H1 (cell line): ENCODE results near the gene LDLRAD4. TPM values are rescaled to one million over a fixed set of nuclear protein-coding genes. Genes with fewer than 3 reads are reported as not detected.

Source experiments
- CTCF ChIA-PET: fragments of 300-600 bp; sonication (Branson Sonifier 250); formaldehyde crosslinking; loops from one replicate; lab custom pipeline; 2021; ENCODE audit not compliant: partially characterized antibody; lab: Charles Lee
- POLR2A ChIA-PET: fragments of 300-600 bp; sonication (Branson Sonifier 250); formaldehyde crosslinking; loops from one replicate; lab custom pipeline; 2021; ENCODE audit warnings: inconsistent platforms; ENCODE audit not compliant: partially characterized antibody; lab: Charles Lee
- DNase-seq, 2 experiments: peaks; one replicate each; pipeline versions ENCODE4 v3.0.0 to v3.0.0-alpha.2; 2010 to 2022; ENCODE audit warnings: low spot score in 2 of 2, low read depth in 1 of 2, mixed read lengths in 1 of 2
- FAIRE-seq: peaks from 2 replicates; lab custom pipeline; 2011; peaks lifted over from hg19 to GRCh38; lab: Jason Lieb, UNC
- H2AFZ ChIP-seq: 2 replicates; pipeline ENCODE4 v1.8.1; 2012; ENCODE audit warnings: low read length, inconsistent platforms
- H2AK5ac ChIP-seq: 2 replicates; pipeline ENCODE4 v1.6.1; 2013; ENCODE audit warnings: low read depth, low read length
- H2BK120ac ChIP-seq: replicated peaks from 2 replicates; pipeline ENCODE3; 2013; ENCODE audit warnings: low read depth, low read length, inconsistent platforms
- H2BK12ac ChIP-seq: 2 replicates; pipeline ENCODE4 v1.6.1; 2013; ENCODE audit warnings: low read depth, low read length
- H2BK15ac ChIP-seq: 2 replicates; pipeline ENCODE4 v1.6.1; 2013; ENCODE audit warnings: low read length
- H2BK20ac ChIP-seq: 2 replicates; pipeline ENCODE4 v1.6.1; 2013; ENCODE audit warnings: low read length
- H2BK5ac ChIP-seq: 2 replicates; pipeline ENCODE4 v1.6.1; 2013; ENCODE audit warnings: low read depth, low read length
- H3K14ac ChIP-seq: 2 replicates; pipeline ENCODE4 v1.6.1; 2013; ENCODE audit warnings: inconsistent platforms; ENCODE audit not compliant: insufficient read length
- H3K18ac ChIP-seq: 2 replicates; pipeline ENCODE4 v1.6.1; 2013; ENCODE audit warnings: low read length; ENCODE audit errors: extremely low read depth
- H3K23ac ChIP-seq: 2 replicates; pipeline ENCODE4 v1.6.1; 2013; ENCODE audit warnings: inconsistent platforms; ENCODE audit not compliant: insufficient read length
- H3K23me2 ChIP-seq: 2 replicates; pipeline ENCODE4 v1.6.1; 2013; ENCODE audit warnings: low read depth, low read length
- H3K27ac ChIP-seq: 2 replicates; pipeline ENCODE4 v1.6.1; 2011; ENCODE audit warnings: low read depth, low read length, inconsistent platforms
- H3K27me3 ChIP-seq, 4 experiments: replicated peaks in 1 of 4; 1 replicate in 1 of 4; 2 replicates in 3 of 4; pipeline versions ENCODE4 v1.6.1 to v1.8.1; 2011 to 2013; ENCODE audit warnings: low read length in 3 of 4, mild to moderate bottlenecking in 3 of 4, inconsistent platforms in 2 of 4, mixed read lengths in 2 of 4, moderate library complexity in 1 of 4; ENCODE audit not compliant: control insufficient read depth in 3 of 4, insufficient read depth in 3 of 4; ENCODE audit errors: extremely low read depth in 1 of 4
- H3K36me3 ChIP-seq, 4 experiments: 2 replicates each; pipeline versions ENCODE4 v1.6.1 to v1.8.1; 2011 to 2013; ENCODE audit warnings: mild to moderate bottlenecking in 4 of 4, low read length in 3 of 4, moderate library complexity in 2 of 4, control low read depth in 1 of 4, inconsistent platforms in 1 of 4; ENCODE audit not compliant: insufficient read depth in 4 of 4, control insufficient read depth in 2 of 4
- H3K4ac ChIP-seq: replicated peaks from 2 replicates; pipeline ENCODE3; 2013; ENCODE audit warnings: low read length, low read depth, mixed read lengths, inconsistent platforms; ENCODE audit not compliant: insufficient read length
- H3K4me1 ChIP-seq, 4 experiments: replicated peaks in 1 of 4; 1 replicate in 1 of 4; 2 replicates in 3 of 4; pipeline versions ENCODE4 v1.6.1 to v1.8.1; 2011 to 2013; ENCODE audit warnings: low read length in 3 of 4, inconsistent platforms in 2 of 4, mixed read lengths in 1 of 4; ENCODE audit not compliant: insufficient read depth in 4 of 4, control insufficient read depth in 3 of 4
- H3K4me2 ChIP-seq, 2 experiments: 2 replicates each; pipeline versions ENCODE4 v1.6.1 to v1.8.1; 2011 to 2013; ENCODE audit warnings: low read depth in 2 of 2, low read length in 2 of 2, control low read depth in 1 of 2, inconsistent platforms in 1 of 2, mild to moderate bottlenecking in 1 of 2; ENCODE audit not compliant: insufficient read depth in 1 of 2
- H3K4me3 ChIP-seq, 4 experiments: fragments of 200-600, 300-600 bp in 1 of 4; sonication (generic), shearing (Covaris generic), sonication (Bioruptor Twin) in 1 of 4; 2 replicates each; pipeline versions ENCODE4 v1.5.1 to v1.8.1; 2011 to 2016; ENCODE audit warnings: low read length in 4 of 4, low read depth in 3 of 4, control low read depth in 2 of 4, inconsistent platforms in 2 of 4, mild to moderate bottlenecking in 2 of 4, mixed read lengths in 1 of 4, moderate library complexity in 1 of 4; ENCODE audit not compliant: insufficient read depth in 2 of 4; ENCODE audit errors: extremely low read depth in 1 of 4
- H3K56ac ChIP-seq: replicated peaks from 2 replicates; pipeline ENCODE3; 2013; ENCODE audit warnings: low read depth, mild to moderate bottlenecking, mixed read lengths, low read length, inconsistent platforms; ENCODE audit not compliant: insufficient read length
- H3K79me1 ChIP-seq: 2 replicates; pipeline ENCODE4 v1.6.1; 2013; ENCODE audit warnings: low read depth, low read length, control low read depth
- H3K79me2 ChIP-seq, 2 experiments: 2 replicates each; pipeline versions ENCODE4 v1.6.1 to v1.8.1; 2012 to 2013; ENCODE audit warnings: low read length in 2 of 2, mild to moderate bottlenecking in 2 of 2, inconsistent platforms in 1 of 2; ENCODE audit not compliant: insufficient read depth in 2 of 2, control insufficient read depth in 1 of 2
- H3K9ac ChIP-seq, 4 experiments: replicated peaks in 1 of 4; 1 replicate in 1 of 4; 2 replicates in 3 of 4; pipeline versions ENCODE4 v1.6.1 to v1.8.1; 2011 to 2013; ENCODE audit warnings: low read depth in 3 of 4, low read length in 3 of 4, control low read depth in 2 of 4, mild to moderate bottlenecking in 2 of 4, moderate library complexity in 2 of 4, inconsistent platforms in 1 of 4; ENCODE audit errors: extremely low read depth in 1 of 4
- H3K9me3 ChIP-seq, 2 experiments: 2 replicates each; pipeline versions ENCODE4 v1.6.1 to v1.8.1; 2012 to 2013; ENCODE audit warnings: mild to moderate bottlenecking in 2 of 2, moderate library complexity in 2 of 2, control low read depth in 1 of 2, inconsistent platforms in 1 of 2, low read depth in 1 of 2, low read length in 1 of 2, mixed read lengths in 1 of 2; ENCODE audit not compliant: insufficient read depth in 2 of 2
- H4K20me1 ChIP-seq, 2 experiments: replicated peaks in 1 of 2; 2 replicates each; pipeline versions ENCODE3 to v1.8.1; 2011 to 2013; ENCODE audit warnings: inconsistent platforms in 2 of 2, low read length in 2 of 2, mild to moderate bottlenecking in 1 of 2; ENCODE audit not compliant: insufficient read depth in 2 of 2, control insufficient read depth in 1 of 2
- H4K5ac ChIP-seq: 2 replicates; pipeline ENCODE4 v1.6.1; 2013; ENCODE audit warnings: low read length, low read depth, mixed read lengths, inconsistent platforms; ENCODE audit not compliant: insufficient read length
- H4K8ac ChIP-seq: 2 replicates; pipeline ENCODE4 v1.8.0; 2013; ENCODE audit warnings: mild to moderate bottlenecking, moderate library complexity, low read length, inconsistent platforms; ENCODE audit not compliant: insufficient read depth; ENCODE audit errors: extremely low read depth
- H4K91ac ChIP-seq: replicated peaks from 2 replicates; pipeline ENCODE3; 2013; ENCODE audit warnings: low read length, mixed read lengths, inconsistent platforms; ENCODE audit not compliant: insufficient read length
- CBX5 ChIP-seq: fragments of 300-800, 300-1000 bp; sonication (generic); IDR thresholded peaks from 2 replicates; pipeline ENCODE4 v1.7.1; 2016; ENCODE audit warnings: antibody characterized with exemption, low read length, low read depth
- CTCF ChIP-seq, 3 experiments: IDR thresholded peaks; 1 replicate in 2 of 3; 2 replicates in 1 of 3; pipeline versions ENCODE4 v1.5.1 to v1.6.1; 2011; ENCODE audit warnings: low read length in 3 of 3, mild to moderate bottlenecking in 3 of 3, inconsistent platforms in 2 of 3, low read depth in 1 of 3, moderate library complexity in 1 of 3; ENCODE audit not compliant: insufficient read depth in 1 of 3; ENCODE audit errors: control extremely low read depth in 1 of 3
- E2F6 ChIP-seq: IDR thresholded peaks from 2 replicates; pipeline ENCODE4 v1.6.1; 2012; ENCODE audit warnings: inconsistent platforms
- EGR1 ChIP-seq: IDR thresholded peaks from 2 replicates; pipeline ENCODE4 v1.6.1; 2011; ENCODE audit warnings: low read depth, low read length, borderline replicate concordance
- HDAC2 ChIP-seq, 2 experiments: fragments of 300-600 bp in 1 of 2; sonication (generic) in 1 of 2; IDR thresholded peaks; 2 replicates each; pipeline ENCODE4 v1.6.1; 2011 to 2012; ENCODE audit warnings: low read depth in 2 of 2, low read length in 2 of 2, mild to moderate bottlenecking in 2 of 2, moderate library complexity in 2 of 2, borderline replicate concordance in 1 of 2, inconsistent platforms in 1 of 2
- NANOG ChIP-seq: IDR thresholded peaks from 2 replicates; pipeline ENCODE4 v1.6.1; 2011; ENCODE audit warnings: low read length, low read depth, mild to moderate bottlenecking, inconsistent platforms; ENCODE audit not compliant: insufficient read depth, poor library complexity, severe bottlenecking
- POU5F1 ChIP-seq: IDR thresholded peaks from 2 replicates; pipeline ENCODE4 v1.6.1; 2011; ENCODE audit warnings: low read depth, mild to moderate bottlenecking, low read length, moderate library complexity
- RAD21 ChIP-seq, 2 experiments: IDR thresholded peaks in 1 of 2; conservative IDR thresholded peaks in 1 of 2; 2 replicates each; pipeline ENCODE4 v1.6.1; 2011; ENCODE audit warnings: low read depth in 2 of 2, low read length in 2 of 2, improper control_type of control experiment in 1 of 2, inconsistent platforms in 1 of 2, mild to moderate bottlenecking in 1 of 2, moderate library complexity in 1 of 2
- RXRA ChIP-seq: IDR thresholded peaks from 2 replicates; pipeline ENCODE4 v1.6.1; 2011; ENCODE audit warnings: low read depth, mild to moderate bottlenecking, low read length, moderate library complexity; ENCODE audit not compliant: insufficient read depth
- SIRT6 ChIP-seq: IDR thresholded peaks from one replicate; pipeline ENCODE4 v1.7.1; 2012; ENCODE audit warnings: low read length, inconsistent platforms
- WGBS, 2 experiments: shearing (Covaris generic) in 1 of 2; methylation state at CpG; one replicate each; pipeline versions ENCODE4 v1.1.6 to v1.1.7; 2013 to 2015; ENCODE audit warnings: low lambda C conversion rate in 2 of 2, mixed read lengths in 2 of 2, inconsistent platforms in 1 of 2, low coverage in 1 of 2, missing lambda C conversion rate in 1 of 2; ENCODE audit not compliant: insufficient replicate concordance in 2 of 2, insufficient coverage in 1 of 2, insufficient read length in 1 of 2; ENCODE audit errors: extremely low coverage in 1 of 2, missing lambda C conversion rate in 1 of 2; 5-methylcytosine and 5-hydroxymethylcytosine counted together
- polyA plus RNA-seq, 7 experiments: library from polyadenylated mRNA; depleted of rRNA in 3 of 7; stranded (reverse) in 5 of 7; unstranded in 2 of 7; fragments of >200 nt in 5 of 7; fragments of 200-250 nt in 2 of 7; gene quantifications; 1 replicate in 5 of 7; 2 replicates in 1 of 7; 4 replicates in 1 of 7; pipeline versions ENCODE4 v1.2.1 to v1.2.3, GENCODE V29; 2011 to 2013; ENCODE audit warnings: missing spikeins in 2 of 7, mixed read lengths in 2 of 7
- total RNA-seq: library from RNA; stranded (reverse); fragmentation: NEBNext Ultra II Directional; extraction: Animal tissue kit (Norgen Biotek cat#: 25700); gene quantifications from 2 replicates; pipeline ENCODE4 v1.2.1, GENCODE V29; 2021

LDLRAD4 gene
- total and polyA plus RNA-seq, 2 of the 8 experiments (the other 6 are each of a cell fraction or from before 2014, with no cell fraction given): 0.77 to 1.4 TPM

- FAIRE-seq: no peak
- H2BK5ac ChIP-seq: no peak overlapping the region
- no peak overlapping the region for H2BK120ac ChIP-seq
- H4K5ac ChIP-seq: no peak overlapping the region
- H3K23ac ChIP-seq: no peak overlapping the region
- no peak overlapping the region for H2BK20ac ChIP-seq
- H3K9ac ChIP-seq: no peak overlapping the region
- no peak overlapping the region for H3K4me2 ChIP-seq
- no peaks in the 10 kb centered on the region for H3K36me3 ChIP-seq
- DNase-seq: no peak
- H2AK5ac ChIP-seq: no peak overlapping the region
- H2AFZ ChIP-seq: no peak overlapping the region
- peaks cover 0 to 1% of the 10 kb centered on the region in 2 experiments for H4K20me1 ChIP-seq
- ChIA-PET POLR2A (no interaction called here), CTCF (interaction anchor here (0.9 kb wide), 1 partner anchor 165 kb away, joined by 4 read pairs; no protein-coding TSS in a partner anchor)
- H2BK15ac ChIP-seq: no peak overlapping the region
- no peaks in the 10 kb centered on the region for H3K79me2 ChIP-seq
- no peak overlapping the region for H4K91ac ChIP-seq
- H3K79me1 ChIP-seq: no peaks in the 10 kb centered on the region
- H3K4me1 ChIP-seq: peaks cover 0 to 8% (median 3%) of the 10 kb centered on the region in 4 experiments; a peak in 5 of 7 replicates
- H3K27me3 ChIP-seq: no peaks in the 10 kb centered on the region
- no peaks in the 10 kb centered on the region for H3K9me3 ChIP-seq
- no peak overlapping the region for H3K4ac ChIP-seq
- H2BK12ac ChIP-seq: no peak overlapping the region
- H3K23me2 ChIP-seq: no peaks in the 10 kb centered on the region
- H3K18ac ChIP-seq: no peak overlapping the region
- H3K14ac ChIP-seq: no peak overlapping the region
- H3K27ac ChIP-seq: no peak overlapping the region
- no peak overlapping the region for H4K8ac ChIP-seq
- no peak overlapping the region for H3K4me3 ChIP-seq
- 82% methylated on average over 7 of the region's 7 CpGs; no CpG with 5 or more reads in 1 of the 2 experiments for WGBS, 2 experiments
- no peak overlapping the region for H3K56ac ChIP-seq
- no peak for TF ChIP-seq E2F6
- TF ChIP-seq EGR1: no peak
- TF ChIP-seq RXRA: no peak
- TF ChIP-seq CTCF (IDR thresholded peaks at IDR 0.05; ENCODE audit: control extremely low read depth in 1 of 3, insufficient read depth in 1 of 3, low read depth in 1 of 3, low read length in 3 of 3): no peak
- TF ChIP-seq NANOG: no peak
- TF ChIP-seq HDAC2 (IDR thresholded peaks at IDR 0.05; ENCODE audit: borderline replicate concordance in 1 of 2, low read depth in 2 of 2, low read length in 2 of 2): no peak
- TF ChIP-seq POU5F1: no peak
- no peak for TF ChIP-seq CBX5
- no peak for TF ChIP-seq SIRT6
- no peak for TF ChIP-seq RAD21 (IDR thresholded peaks at IDR 0.05 in 1 of 2, conservative IDR thresholded peaks at IDR 0.05 in 1 of 2; ENCODE audit: low read depth in 2 of 2, low read length in 2 of 2)
Measured at GRCh38 chr18:13487237-13487636, 268.7 kb downstream of the LDLRAD4 start.
